Esophagus muscularis mucosa (tissue), 4 donors: ENCODE data around the gene TRIM42. TPM values are rescaled to one million over a fixed set of nuclear protein-coding genes. Genes with fewer than 3 reads are reported as not detected.

Source experiments
- DNase-seq: peaks from one replicate; pipeline ENCODE4 v3.0.0-alpha.2; 2017; ENCODE audit errors: extremely low spot score
- H3K27ac ChIP-seq, 4 donors: fragments of 200-600 bp; sonication (generic); replicated peaks in 1 of 4; 1 replicate in 3 of 4; 2 replicates in 1 of 4; pipeline ENCODE4 v1.5.1; 2016 to 2019; ENCODE audit warnings: mild to moderate bottlenecking in 1 of 4
- H3K27me3 ChIP-seq, 4 donors: fragments of 200-600 bp; sonication (generic); one replicate each; pipeline versions ENCODE4 v1.5.1 to v1.6.0; 2016 to 2019
- H3K36me3 ChIP-seq, 4 donors: fragments of 200-600 bp; sonication (generic); one replicate each; pipeline ENCODE4 v1.5.1; 2016 to 2019
- H3K4me1 ChIP-seq, 4 donors: fragments of 200-600 bp; sonication (generic); one replicate each; pipeline ENCODE4 v1.5.1; 2016 to 2019
- H3K4me3 ChIP-seq, 4 donors: fragments of 200-600 bp; sonication (generic); 1 replicate in 2 of 4; 2 replicates in 2 of 4; pipeline ENCODE4 v1.5.1; 2016 to 2019; ENCODE audit warnings: mild to moderate bottlenecking in 4 of 4, moderate library complexity in 1 of 4
- H3K9me3 ChIP-seq, 4 donors: fragments of 200-600 bp; sonication (generic); 1 replicate in 3 of 4; 2 replicates in 1 of 4; pipeline ENCODE4 v1.5.1; 2016 to 2019
- EP300 ChIP-seq: sonication (generic); formaldehyde crosslinking; IDR thresholded peaks from one replicate; pipeline ENCODE4 v1.6.1; 2017; ENCODE audit warnings: antibody characterized with exemption
- POLR2A ChIP-seq: fragments of 450-650 bp; IDR thresholded peaks from one replicate; pipeline ENCODE4 v1.6.1; 2017; ENCODE audit warnings: antibody characterized with exemption, moderate library complexity, mild to moderate bottlenecking, low read depth
- POLR2AphosphoS5 ChIP-seq, 2 donors: sonication (generic); formaldehyde crosslinking; IDR thresholded peaks; one replicate each; pipeline ENCODE4 v1.6.1; 2017; ENCODE audit warnings: antibody characterized with exemption in 2 of 2
- WGBS: methylation state at CpG from one replicate; pipeline ENCODE4 v1.1.5; 2018; 5-methylcytosine and 5-hydroxymethylcytosine counted together
- intact Hi-C: fragments of 100-400 bp; cut with DNase I; formaldehyde crosslinking; loops from one replicate; pipeline ENCODE4 v1.15.1; 2023
- total RNA-seq, 4 donors: library from RNA; depleted of rRNA; stranded (reverse); fragments of >200 nt; gene quantifications; one replicate each; pipeline versions ENCODE4 v1.1.0 to v1.2.1, GENCODE V29; 2016
- TF ChIP-seq, protein P1 (sequence below), 3 experiments: fragments of 200-600 bp in 2 of 3; fragments of 450-650 bp in 1 of 3; sonication (generic) in 2 of 3; IDR thresholded peaks; one replicate each; pipeline ENCODE4 v1.5.1; 2017 to 2019; ENCODE audit warnings: antibody characterized with exemption in 3 of 3, mild to moderate bottlenecking in 2 of 3, moderate library complexity in 1 of 3

The TRIM42 gene
- total RNA-seq, 4 donors from 2014 or later = not detected

DNA sequence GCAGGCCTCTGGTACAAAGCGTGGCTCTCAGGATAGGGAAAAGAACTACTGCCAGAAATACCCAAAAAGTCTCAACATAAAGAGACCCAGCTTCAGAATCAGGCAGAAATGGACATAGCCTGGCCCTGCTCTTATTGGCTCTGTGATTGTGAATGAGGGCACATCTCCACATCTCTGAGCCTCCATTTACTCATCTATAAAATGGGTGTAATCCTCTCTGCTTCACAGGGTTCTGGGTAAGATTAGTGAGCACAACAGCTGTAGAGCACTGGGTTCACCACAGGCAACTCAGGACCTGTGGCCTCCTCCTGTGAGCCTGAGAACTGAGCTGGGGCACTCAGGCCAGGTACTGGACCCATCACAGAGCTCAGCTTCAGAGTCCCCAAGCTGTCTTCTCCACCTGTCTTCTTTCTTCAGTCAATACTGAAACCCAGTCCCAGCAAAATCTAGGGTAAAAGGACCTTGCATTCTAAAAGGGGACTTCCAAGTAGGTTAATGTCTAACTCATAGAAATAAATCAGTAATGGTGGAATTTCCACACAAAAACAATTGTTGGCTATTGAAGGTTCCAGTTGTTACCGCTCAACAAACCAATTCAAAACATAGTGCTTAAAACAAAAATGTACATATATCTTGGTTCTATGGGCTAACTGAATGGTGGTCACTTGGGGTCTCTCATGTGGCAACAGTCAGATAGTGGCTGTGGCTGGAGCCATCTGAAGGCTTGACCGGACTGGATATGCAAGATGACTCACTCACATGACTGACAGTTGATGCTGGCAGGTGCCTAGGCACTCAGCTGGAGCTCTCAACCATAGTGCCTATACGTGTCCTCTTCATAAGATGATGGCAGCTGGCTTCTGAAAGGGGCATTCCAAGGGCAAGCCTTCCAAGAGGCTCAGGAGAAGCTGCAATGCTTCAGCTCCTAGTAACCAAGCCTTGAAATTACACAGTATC, 47.3 kb downstream of the TRIM42 start:
- no peaks in the 10 kb centered on the region for H3K36me3 ChIP-seq
- intact Hi-C loops = no loop called here
- no peak for DNase-seq
- H3K4me1 ChIP-seq = no peaks in the 10 kb centered on the region
- WGBS = 91% methylated on average over 4 of the region's 4 CpGs
- H3K4me3 ChIP-seq = no peak overlapping the region
- H3K27ac ChIP-seq = no peak overlapping the region
- no peak for TF ChIP-seq POLR2AphosphoS5 (IDR thresholded peaks at IDR 0.05)
- TF ChIP-seq, protein P1, sequence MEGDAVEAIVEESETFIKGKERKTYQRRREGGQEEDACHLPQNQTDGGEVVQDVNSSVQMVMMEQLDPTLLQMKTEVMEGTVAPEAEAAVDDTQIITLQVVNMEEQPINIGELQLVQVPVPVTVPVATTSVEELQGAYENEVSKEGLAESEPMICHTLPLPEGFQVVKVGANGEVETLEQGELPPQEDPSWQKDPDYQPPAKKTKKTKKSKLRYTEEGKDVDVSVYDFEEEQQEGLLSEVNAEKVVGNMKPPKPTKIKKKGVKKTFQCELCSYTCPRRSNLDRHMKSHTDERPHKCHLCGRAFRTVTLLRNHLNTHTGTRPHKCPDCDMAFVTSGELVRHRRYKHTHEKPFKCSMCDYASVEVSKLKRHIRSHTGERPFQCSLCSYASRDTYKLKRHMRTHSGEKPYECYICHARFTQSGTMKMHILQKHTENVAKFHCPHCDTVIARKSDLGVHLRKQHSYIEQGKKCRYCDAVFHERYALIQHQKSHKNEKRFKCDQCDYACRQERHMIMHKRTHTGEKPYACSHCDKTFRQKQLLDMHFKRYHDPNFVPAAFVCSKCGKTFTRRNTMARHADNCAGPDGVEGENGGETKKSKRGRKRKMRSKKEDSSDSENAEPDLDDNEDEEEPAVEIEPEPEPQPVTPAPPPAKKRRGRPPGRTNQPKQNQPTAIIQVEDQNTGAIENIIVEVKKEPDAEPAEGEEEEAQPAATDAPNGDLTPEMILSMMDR (IDR thresholded peaks at IDR 0.05) = no peak
- TF ChIP-seq EP300 = no peak
- no peak for TF ChIP-seq POLR2A
- H3K27me3 ChIP-seq = no peaks in the 10 kb centered on the region
- no peaks in the 10 kb centered on the region for H3K9me3 ChIP-seq

DNA sequence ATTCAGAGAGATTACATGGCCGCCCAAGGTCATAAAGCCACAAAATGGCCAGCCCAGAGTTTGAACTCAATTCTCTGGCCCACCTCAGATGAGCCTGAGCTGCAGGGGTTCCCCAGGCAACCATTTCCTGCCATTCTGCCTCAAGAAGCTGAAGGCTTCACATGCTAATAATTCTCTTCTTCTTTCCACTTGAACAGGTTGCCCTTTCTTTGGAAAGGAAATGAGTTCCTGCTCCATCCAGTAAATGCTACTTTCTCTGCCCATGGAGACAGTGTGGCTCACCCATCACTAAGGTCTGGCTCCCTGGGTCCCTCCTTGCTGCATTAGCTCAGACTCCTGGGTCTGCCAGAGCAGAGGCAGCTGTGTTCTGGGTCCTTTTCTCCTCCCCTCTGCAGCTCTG, 48.2 kb downstream of the TRIM42 start:
- Histone ChIP-seq H3K27me3 (no peaks in the 10 kb centered on the region), H3K4me1 (no peaks in the 10 kb centered on the region), H3K36me3 (no peaks in the 10 kb centered on the region), H3K4me3 (no peak overlapping the region), H3K27ac (no peak overlapping the region), H3K9me3 (no peaks in the 10 kb centered on the region)
- 92% methylated on average over 1 of the region's 1 CpG for WGBS
- intact Hi-C loops = no loop called here
- DNase-seq = no peak
- TF ChIP-seq, protein P1 (IDR thresholded peaks at IDR 0.05) = no peak
- TF ChIP-seq EP300 (no peak), POLR2A (no peak), POLR2AphosphoS5 (IDR thresholded peaks at IDR 0.05) (no peak)

DNA sequence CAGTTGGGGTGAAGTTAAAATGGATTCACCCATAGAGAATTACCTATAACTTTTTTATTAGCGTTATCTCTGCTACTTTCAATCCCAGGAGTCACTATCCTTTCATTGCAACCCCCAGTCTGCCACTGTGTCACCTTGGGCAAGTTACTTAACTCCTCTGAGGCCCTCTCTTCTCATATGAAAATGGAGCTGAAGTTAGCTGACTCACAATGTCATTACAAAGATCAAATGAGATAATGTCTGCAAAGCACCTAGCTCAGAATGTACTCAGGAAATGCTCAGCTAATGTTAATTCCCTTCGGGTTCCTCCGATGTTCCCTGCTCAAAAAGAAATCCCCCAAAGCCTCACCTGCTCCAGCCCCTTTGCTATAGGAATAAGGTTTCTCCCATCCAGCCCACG, 50.0 kb downstream of the TRIM42 start:
- TF ChIP-seq POLR2A (no peak), POLR2AphosphoS5 (IDR thresholded peaks at IDR 0.05) (no peak), EP300 (no peak)
- TF ChIP-seq, protein P1 (IDR thresholded peaks at IDR 0.05) = no peak
- 76% methylated on average over 4 of the region's 4 CpGs for WGBS

DNA sequence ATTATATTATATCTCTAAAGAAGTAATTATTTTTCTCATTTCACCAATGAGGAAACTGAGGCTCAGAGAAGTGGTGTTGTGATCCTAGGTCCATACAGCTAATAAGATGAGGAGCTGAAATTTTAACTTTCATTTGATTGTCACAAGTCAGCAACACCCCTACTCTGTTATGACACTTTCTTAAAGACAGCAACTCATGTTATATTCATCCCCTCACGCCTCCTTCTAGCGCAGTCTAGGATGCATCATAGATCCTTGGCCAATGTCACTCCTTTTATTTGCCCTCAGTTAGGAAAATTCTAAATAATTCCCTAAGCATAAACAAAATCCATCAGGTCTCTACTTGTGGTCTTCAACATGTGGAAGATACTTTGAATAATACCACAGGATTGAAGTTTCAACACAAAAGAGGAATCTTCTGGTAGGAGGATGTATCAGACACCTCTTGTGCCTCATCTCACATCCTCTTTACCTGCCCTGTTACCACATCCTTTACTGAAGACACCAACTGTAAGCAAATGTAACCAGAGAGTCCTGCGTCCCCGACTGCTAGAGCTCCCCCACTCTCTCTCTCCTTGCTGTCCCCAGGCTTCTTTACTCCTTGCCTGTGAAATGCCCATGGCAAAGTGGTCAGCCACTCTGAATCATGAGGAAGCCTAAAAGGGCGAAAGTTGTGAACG, 53.7 kb downstream of the TRIM42 start:
- DNase-seq = no peak
- H3K9me3 ChIP-seq = no peaks in the 10 kb centered on the region
- H3K4me3 ChIP-seq = no peak overlapping the region
- H3K4me1 ChIP-seq = no peaks in the 10 kb centered on the region
- no peak overlapping the region for H3K27ac ChIP-seq
- no peaks in the 10 kb centered on the region for H3K36me3 ChIP-seq
- WGBS = 90% methylated on average over 6 of the region's 6 CpGs
- intact Hi-C loops = no loop called here
- TF ChIP-seq POLR2A = no peak
- TF ChIP-seq EP300 = no peak
- TF ChIP-seq, protein P1 (IDR thresholded peaks at IDR 0.05) = no peak
- no peak for TF ChIP-seq POLR2AphosphoS5 (IDR thresholded peaks at IDR 0.05)
- no peaks in the 10 kb centered on the region for H3K27me3 ChIP-seq

More for the DNA sequence above, 50.0 kb downstream of the TRIM42 start:
- Histone ChIP-seq H3K36me3 (no peaks in the 10 kb centered on the region), H3K4me3 (no peak overlapping the region), H3K27me3 (no peaks in the 10 kb centered on the region), H3K9me3 (no peaks in the 10 kb centered on the region), H3K4me1 (no peaks in the 10 kb centered on the region), H3K27ac (no peak overlapping the region)
- no peak for DNase-seq
- intact Hi-C loops = no loop called here
